Suprapubic skin (tissue), 4 donors: Measurements from ENCODE around the gene CRACDL.

Source experiments
- CTCF ChIP-seq, 2 donors: fragments of 200-600 bp in 1 of 2; fragments of 450-650 bp in 1 of 2; sonication (generic) in 1 of 2; IDR thresholded peaks; one replicate each; pipeline ENCODE4 v1.5.1; 2016 to 2019; ENCODE audit warnings: antibody characterized with exemption in 2 of 2, mild to moderate bottlenecking in 1 of 2, moderate library complexity in 1 of 2
- EP300 ChIP-seq: sonication (generic); formaldehyde crosslinking; IDR thresholded peaks from one replicate; pipeline ENCODE4 v1.6.1; 2017; ENCODE audit warnings: antibody characterized with exemption
- POLR2A ChIP-seq, 2 donors: fragments of 450-650 bp; IDR thresholded peaks; one replicate each; pipeline ENCODE4 v1.6.1; 2017; ENCODE audit warnings: antibody characterized with exemption in 2 of 2, mild to moderate bottlenecking in 2 of 2, moderate library complexity in 2 of 2
- POLR2AphosphoS5 ChIP-seq, 3 donors: sonication (generic); formaldehyde crosslinking; IDR thresholded peaks; one replicate each; pipeline ENCODE4 v1.6.1; 2017; ENCODE audit warnings: antibody characterized with exemption in 3 of 3

GRCh38 chr2:98940102-98940501 is 4.1 kb upstream of the CRACDL start:
- TF ChIP-seq CTCF (IDR thresholded peaks at IDR 0.05): no peak
- no peak for TF ChIP-seq POLR2A (IDR thresholded peaks at IDR 0.05)
- no peak for TF ChIP-seq POLR2AphosphoS5 (IDR thresholded peaks at IDR 0.05)
- TF ChIP-seq EP300: no peak
